GM23248 (cell line): ENCODE results near the gene NRBP1. TPM values are rescaled to one million over a fixed set of nuclear protein-coding genes. Genes with fewer than 3 reads are reported as not detected.

Experiments used
- DNase-seq: peaks from one replicate; pipeline ENCODE4 v3.0.0-alpha.2; 2015
- H2AFZ ChIP-seq: fragments of 200-600 bp; sonication (generic); 2 replicates; pipeline ENCODE4 v1.6.1; 2016; ENCODE audit warnings: antibody characterized with exemption
- H3F3A ChIP-seq: fragments of 200-600 bp; sonication (generic); 2 replicates; pipeline ENCODE4 v1.6.1; 2016; ENCODE audit warnings: mild to moderate bottlenecking, antibody characterized with exemption, mixed run types; ENCODE audit not compliant: insufficient read depth
- H3K27ac ChIP-seq: fragments of 200-600 bp; sonication (generic); 2 replicates; pipeline ENCODE4 v1.5.1; 2016; ENCODE audit warnings: mild to moderate bottlenecking
- H3K27me3 ChIP-seq: fragments of 200-600 bp; sonication (generic); replicated peaks from 2 replicates; pipeline ENCODE4 v1.6.1; 2016; ENCODE audit warnings: mild to moderate bottlenecking; ENCODE audit not compliant: insufficient read depth
- H3K36me3 ChIP-seq: fragments of 200-600 bp; sonication (generic); 2 replicates; pipeline ENCODE4 v1.6.1; 2016; ENCODE audit warnings: low read depth, mild to moderate bottlenecking
- H3K4me1 ChIP-seq: fragments of 200-600 bp; sonication (generic); 2 replicates; pipeline ENCODE4 v1.6.1; 2016; ENCODE audit warnings: mild to moderate bottlenecking; ENCODE audit not compliant: insufficient read depth
- H3K4me2 ChIP-seq: fragments of 200-600 bp; sonication (generic); one replicate; pipeline ENCODE4 v1.6.1; 2016; ENCODE audit warnings: mild to moderate bottlenecking; ENCODE audit not compliant: unreplicated experiment
- H3K4me3 ChIP-seq: fragments of 200-600 bp; sonication (generic); 2 replicates; pipeline ENCODE4 v1.5.1; 2016; ENCODE audit warnings: mild to moderate bottlenecking
- H3K79me2 ChIP-seq: fragments of 200-600 bp; sonication (generic); 2 replicates; pipeline ENCODE4 v1.6.1; 2016; ENCODE audit warnings: mild to moderate bottlenecking; ENCODE audit not compliant: insufficient read depth
- H3K9ac ChIP-seq: fragments of 200-600 bp; sonication (generic); 2 replicates; pipeline ENCODE4 v1.6.1; 2016; ENCODE audit warnings: mild to moderate bottlenecking
- H3K9me2 ChIP-seq: fragments of 200-600 bp; sonication (generic); 2 replicates; pipeline ENCODE4 v1.6.1; 2016; ENCODE audit warnings: mixed run types, mild to moderate bottlenecking, moderate library complexity; ENCODE audit not compliant: insufficient read depth
- H3K9me3 ChIP-seq: fragments of 200-600 bp; sonication (generic); one replicate; pipeline ENCODE4 v1.6.1; 2017; ENCODE audit warnings: low read depth
- H4K20me1 ChIP-seq: fragments of 200-600 bp; sonication (generic); 2 replicates; pipeline ENCODE4 v1.6.0; 2016; ENCODE audit not compliant: insufficient read depth
- EZH2 ChIP-seq: fragments of 200-600 bp; sonication (generic); IDR thresholded peaks from 2 replicates; pipeline ENCODE4 v1.6.1; 2018; ENCODE audit warnings: antibody characterized with exemption, mild to moderate bottlenecking; ENCODE audit not compliant: insufficient read depth, poor library complexity, severe bottlenecking
- EZH2phosphoT487 ChIP-seq: fragments of 200-600 bp; sonication (generic); IDR thresholded peaks from 2 replicates; pipeline ENCODE4 v1.6.1; 2018; ENCODE audit warnings: antibody characterized with exemption, moderate library complexity, mild to moderate bottlenecking, low read depth; ENCODE audit not compliant: insufficient read depth
- WGBS, 2 experiments: methylation state at CpG; one replicate each; pipeline ENCODE4 v1.1.6; 2015 to 2017; ENCODE audit warnings: low lambda C conversion rate in 2 of 2, low coverage in 1 of 2; ENCODE audit errors: missing lambda C conversion rate in 2 of 2; 5-methylcytosine and 5-hydroxymethylcytosine counted together
- in situ Hi-C: fragments of 300-500 bp; cut with MboI; formaldehyde crosslinking; loops from 2 replicates; pipeline ENCODE4 v1.15.0; 2020
- polyA plus RNA-seq: library from polyadenylated mRNA; unstranded; fragments of >200 nt; fragmentation: Nextera tagmentation; extraction: Ambion mirVana; gene quantifications from 2 replicates; pipeline ENCODE4 v1.2.1, GENCODE V29; 2016
- small RNA-seq: library from RNA; depleted of rRNA; stranded (forward); fragments of <200 nt; gene quantifications from one replicate; pipeline ENCODE3, GENCODE V24; 2014; ENCODE audit warnings: low read depth, low replicate concordance
- total RNA-seq: library from RNA; depleted of rRNA; stranded (reverse); fragments of >200 nt; shearing (Covaris generic); gene quantifications from 2 replicates; pipeline ENCODE4 v1.2.3, GENCODE V29; 2014; rRNA removed

The NRBP1 gene
- total and polyA plus RNA-seq, 2 experiments from 2014 or later: 165 to 201 TPM

GRCh38 chr2:27489498-27490397 lies 61.3 kb downstream of the NRBP1 start, which contains the start of gene IFT172:
Gene IFT172, minus strand, starts transcription at chr2:27489743. Its CDS starts 90 bp downstream, at chr2:27489653.
- H3K4me2 ChIP-seq: peak within 1 kb of the TSS; percentile 88
- H3K79me2 ChIP-seq: peaks cover 18% of the 10 kb centered on the region
- TF ChIP-seq EZH2phosphoT487 (no peak), EZH2 (no peak)
- peak within 1 kb of the TSS; percentile 85 for H3K9ac ChIP-seq
- peak within 1 kb of the TSS; percentile 46 for H3K27ac ChIP-seq
- peaks cover 7% of the 10 kb centered on the region; the same call in 1 of the 2 replicates for H3K4me1 ChIP-seq
- no peaks in the 10 kb centered on the region for H3K9me2 ChIP-seq
- H3K36me3 ChIP-seq: no peaks in the 10 kb centered on the region
- in situ Hi-C loops: no loop called here
- H3F3A ChIP-seq: peaks cover 5% of the 10 kb centered on the region; the same call in 1 of the 2 replicates
- H4K20me1 ChIP-seq: no peaks in the 10 kb centered on the region
- peak within 1 kb of the TSS; percentile 90 for H3K4me3 ChIP-seq
- H3K9me3 ChIP-seq: no peaks in the 10 kb centered on the region
- no peaks in the 10 kb centered on the region for H3K27me3 ChIP-seq
- H2AFZ ChIP-seq: peak within 1 kb of the TSS; percentile 97
- peak; percentile 100 for DNase-seq
- WGBS, 2 experiments: 5% methylated on average over 43 of the region's 43 CpGs

Small RNAs within 50 kb of the gene (small RNA-seq; reads per million reads assigned to genes)
- gene RNU6-986P: not detected

Other genes starting within 250 kb of the NRBP1 start
- 170 and 214 TPM in 2 replicates for gene ATRAID, start 216.6 kb upstream of the NRBP1 start, total RNA-seq
- 304 and 311 TPM in 2 replicates for gene ATRAID, start 216.6 kb upstream of the NRBP1 start, polyA plus RNA-seq
- 13.5 and 19.9 TPM in 2 replicates for gene SLC5A6, start 216.4 kb upstream of the NRBP1 start, total RNA-seq
- gene SLC5A6, start 216.4 kb upstream of the NRBP1 start, polyA plus RNA-seq: 9.4 and 10.4 TPM in 2 replicates
- 23.9 and 27.7 TPM in 2 replicates for gene CAD, start 211.3 kb upstream of the NRBP1 start, total RNA-seq
- gene CAD, start 211.3 kb upstream of the NRBP1 start, polyA plus RNA-seq: 17.1 and 19.2 TPM in 2 replicates
- gene SLC30A3, start 165.6 kb upstream of the NRBP1 start, total RNA-seq: not detected in 2 replicates
- not detected in 2 replicates for gene SLC30A3, start 165.6 kb upstream of the NRBP1 start, polyA plus RNA-seq
- not detected in 2 replicates for gene DNAJC5G, start 153.2 kb upstream of the NRBP1 start, total RNA-seq
- gene DNAJC5G, start 153.2 kb upstream of the NRBP1 start, polyA plus RNA-seq: not detected in 2 replicates
- not detected in 2 replicates for gene TRIM54, start 146.2 kb upstream of the NRBP1 start, total RNA-seq
- gene TRIM54, start 146.2 kb upstream of the NRBP1 start, polyA plus RNA-seq: not detected in 2 replicates
- gene UCN, start 120.2 kb upstream of the NRBP1 start, total RNA-seq: not detected in 2 replicates
- 1.3 and 1.6 TPM in 2 replicates for gene UCN, start 120.2 kb upstream of the NRBP1 start, polyA plus RNA-seq
- 91.0 and 94.0 TPM in 2 replicates for gene MPV17, start 105.5 kb upstream of the NRBP1 start, total RNA-seq
- 128 and 138 TPM in 2 replicates for gene MPV17, start 105.5 kb upstream of the NRBP1 start, polyA plus RNA-seq
- gene GTF3C2, start 71.9 kb upstream of the NRBP1 start, total RNA-seq: 22.6 and 43.1 TPM in 2 replicates
- 23.8 and 26.4 TPM in 2 replicates for gene GTF3C2, start 71.9 kb upstream of the NRBP1 start, polyA plus RNA-seq
- 26.6 and 29.2 TPM in 2 replicates for gene EIF2B4, start 58.3 kb upstream of the NRBP1 start, total RNA-seq
- 50.1 and 55.2 TPM in 2 replicates for gene EIF2B4, start 58.3 kb upstream of the NRBP1 start, polyA plus RNA-seq
- 163 and 193 TPM in 2 replicates for gene SNX17, start 58.0 kb upstream of the NRBP1 start, total RNA-seq
- 173 and 183 TPM in 2 replicates for gene SNX17, start 58.0 kb upstream of the NRBP1 start, polyA plus RNA-seq
- gene ZNF513, start 47.9 kb upstream of the NRBP1 start, total RNA-seq: 6.7 and 9.5 TPM in 2 replicates
- 6.0 and 6.6 TPM in 2 replicates for gene ZNF513, start 47.9 kb upstream of the NRBP1 start, polyA plus RNA-seq
- 75.1 and 81.5 TPM in 2 replicates for gene PPM1G, start 19.0 kb upstream of the NRBP1 start, total RNA-seq
- gene PPM1G, start 19.0 kb upstream of the NRBP1 start, polyA plus RNA-seq: 72.4 and 72.7 TPM in 2 replicates
- gene KRTCAP3, start 13.8 kb downstream of the NRBP1 start, total RNA-seq: not detected in 2 replicates
- gene KRTCAP3, start 13.8 kb downstream of the NRBP1 start, polyA plus RNA-seq: 0.56 and 0.67 TPM in 2 replicates
- gene IFT172, start 61.1 kb downstream of the NRBP1 start, total RNA-seq: 9.9 and 19.9 TPM in 2 replicates
- 8.1 and 8.6 TPM in 2 replicates for gene IFT172, start 61.1 kb downstream of the NRBP1 start, polyA plus RNA-seq
- 24.2 and 31.2 TPM in 2 replicates for gene FNDC4, start 66.6 kb downstream of the NRBP1 start, total RNA-seq
- gene FNDC4, start 66.6 kb downstream of the NRBP1 start, polyA plus RNA-seq: 18.2 and 20.2 TPM in 2 replicates
- 0.11 TPM in 1 of 2 replicates, not detected in the other for gene GCKR, start 68.2 kb downstream of the NRBP1 start, total RNA-seq
- 0.59 and 0.71 TPM in 2 replicates for gene GCKR, start 68.2 kb downstream of the NRBP1 start, polyA plus RNA-seq
- 13.3 and 16.1 TPM in 2 replicates for gene ZNF512, start 154.4 kb downstream of the NRBP1 start, total RNA-seq
- 13.7 and 16.7 TPM in 2 replicates for gene ZNF512, start 154.4 kb downstream of the NRBP1 start, polyA plus RNA-seq
- gene CCDC121, start 200.4 kb downstream of the NRBP1 start, total RNA-seq: 1.6 and 3.4 TPM in 2 replicates
- gene CCDC121, start 200.4 kb downstream of the NRBP1 start, polyA plus RNA-seq: 0.50 and 0.87 TPM in 2 replicates
- gene GPN1, start 200.4 kb downstream of the NRBP1 start, total RNA-seq: 24.7 and 25.1 TPM in 2 replicates
- 41.4 and 42.4 TPM in 2 replicates for gene GPN1, start 200.4 kb downstream of the NRBP1 start, polyA plus RNA-seq
- 24.6 and 25.3 TPM in 2 replicates for gene SUPT7L, start 235.0 kb downstream of the NRBP1 start, total RNA-seq
- 22.0 and 23.3 TPM in 2 replicates for gene SUPT7L, start 235.0 kb downstream of the NRBP1 start, polyA plus RNA-seq
- 21.0 and 23.9 TPM in 2 replicates for gene SLC4A1AP, start 235.3 kb downstream of the NRBP1 start, total RNA-seq
- gene SLC4A1AP, start 235.3 kb downstream of the NRBP1 start, polyA plus RNA-seq: 22.4 and 24.4 TPM in 2 replicates